Activated CD8-positive, alpha-beta memory T cell treated with anti-CD3 and anti-CD28 coated beads, Interleukin-2, amount 50 U/mL, for 1 hour (primary cell): ENCODE results near the gene TMEM88.

Source experiments
- DNase-seq: peaks from one replicate; pipeline ENCODE4 v3.0.0-alpha.2; 2020; ENCODE audit errors: extremely low read depth

Gene TMEM88

DNA sequence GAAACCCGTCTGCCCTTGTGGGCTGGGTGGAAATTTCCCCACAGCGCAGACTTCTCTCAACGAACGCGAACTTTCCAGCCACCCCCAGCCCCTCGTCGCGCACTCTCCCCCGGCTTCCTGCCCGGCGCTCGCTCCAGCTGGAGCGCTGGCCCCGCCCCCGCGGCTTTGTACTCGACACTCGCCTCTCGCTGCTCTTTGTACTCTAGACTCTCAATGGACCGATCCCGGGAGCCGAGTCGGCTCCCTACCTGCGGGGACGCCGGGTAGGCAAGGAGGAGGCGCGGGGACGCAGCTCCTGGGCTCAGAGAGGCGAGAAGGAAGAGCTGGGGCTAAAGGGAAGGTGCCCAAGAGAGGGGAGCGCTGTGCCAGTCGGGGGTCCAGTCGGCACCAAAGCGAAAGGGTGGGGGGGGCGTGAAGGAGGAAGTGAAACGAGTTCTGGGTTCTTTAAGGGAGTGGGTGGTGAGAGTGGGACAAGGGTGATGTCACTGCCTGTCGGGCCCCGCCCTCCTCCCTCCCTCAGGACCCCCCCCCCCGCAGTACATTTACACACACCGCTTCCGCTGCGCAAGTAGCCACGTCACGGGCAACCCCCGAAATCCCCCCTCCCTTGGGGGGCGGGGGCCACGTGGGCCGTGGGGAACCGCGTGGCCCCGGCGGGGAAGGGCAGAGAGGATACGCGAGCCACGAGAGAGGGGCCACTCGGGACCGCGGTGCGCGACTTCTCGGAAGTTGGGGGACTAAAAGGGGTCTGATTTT, 11.2 kb upstream of the TMEM88 start:
- DNase-seq, result peak; percentile 86

DNA sequence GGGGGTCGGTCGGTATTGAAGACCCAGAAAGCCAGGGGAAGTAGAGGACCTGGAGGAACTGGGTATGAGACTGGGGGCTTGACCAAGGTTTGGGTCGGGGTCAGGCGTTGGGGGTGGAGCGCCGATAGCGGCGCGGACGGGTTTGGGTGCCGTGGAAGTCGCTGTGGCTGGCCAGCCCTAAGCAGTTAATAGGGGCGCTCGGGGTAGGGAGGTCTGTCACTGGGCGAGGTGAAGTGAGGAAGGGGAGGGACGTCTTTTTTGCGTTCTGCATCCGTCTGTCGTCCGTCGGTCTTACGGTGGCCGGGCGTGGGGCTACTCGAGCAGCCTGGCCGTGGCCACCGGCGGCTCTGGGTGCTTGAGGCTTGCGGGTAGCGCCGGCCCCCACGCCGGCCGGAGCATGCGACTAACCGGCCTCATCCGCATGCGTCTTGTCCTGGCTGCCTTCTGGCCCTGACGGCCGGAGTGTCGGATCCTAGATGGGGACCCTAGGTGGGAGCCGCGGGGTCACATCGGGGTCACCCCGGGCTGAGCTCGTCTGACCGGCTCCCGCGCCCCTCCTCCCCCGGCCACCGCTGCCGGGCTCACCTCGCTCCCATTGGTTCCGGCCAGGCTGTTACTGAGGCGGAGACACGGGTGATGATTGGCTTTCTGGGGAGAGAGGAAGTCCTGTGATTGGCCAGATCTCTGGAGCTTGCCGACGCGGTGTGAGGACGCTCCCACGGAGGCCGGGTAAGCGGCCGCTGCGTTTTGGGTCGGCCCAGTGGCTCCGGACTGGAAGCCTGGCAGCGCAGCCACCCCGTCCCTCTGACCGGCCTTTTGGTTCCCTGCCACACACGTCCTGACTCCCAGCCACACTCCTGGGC, 10.3 kb upstream of the TMEM88 start:
- no peak for DNase-seq

DNA sequence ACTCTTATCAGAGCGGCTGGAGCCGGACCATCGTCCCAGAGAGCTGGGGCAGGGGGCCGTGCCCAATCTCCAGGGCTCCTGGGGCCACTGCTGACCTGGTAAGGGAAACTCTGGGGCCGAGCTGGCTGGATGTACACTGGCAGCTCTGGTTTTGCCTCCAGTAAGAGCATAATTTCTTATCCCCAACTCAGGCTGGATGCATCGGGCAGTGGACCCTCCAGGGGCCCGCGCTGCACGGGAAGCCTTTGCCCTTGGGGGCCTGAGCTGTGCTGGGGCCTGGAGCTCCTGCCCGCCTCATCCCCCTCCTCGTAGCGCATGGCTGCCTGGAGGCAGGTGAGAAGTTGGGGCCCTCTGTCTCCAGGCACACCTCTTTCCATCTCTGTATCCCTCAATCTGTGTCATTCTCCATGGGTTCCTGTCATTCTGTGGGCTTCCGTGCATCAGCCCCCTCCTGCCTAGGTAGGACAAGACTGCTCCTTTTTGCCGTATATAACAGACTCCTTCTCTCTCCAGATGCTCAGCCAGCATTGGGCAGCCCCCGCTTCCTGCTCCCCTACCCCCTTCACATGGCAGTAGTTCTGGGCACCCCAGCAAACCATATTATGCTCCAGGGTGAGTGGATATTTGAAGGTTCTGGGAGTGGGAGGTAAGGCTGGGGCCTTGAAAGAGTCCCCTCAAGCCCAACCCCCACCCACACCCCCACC, 9.4 kb upstream of the TMEM88 start:
- DNase-seq, result no peak

DNA sequence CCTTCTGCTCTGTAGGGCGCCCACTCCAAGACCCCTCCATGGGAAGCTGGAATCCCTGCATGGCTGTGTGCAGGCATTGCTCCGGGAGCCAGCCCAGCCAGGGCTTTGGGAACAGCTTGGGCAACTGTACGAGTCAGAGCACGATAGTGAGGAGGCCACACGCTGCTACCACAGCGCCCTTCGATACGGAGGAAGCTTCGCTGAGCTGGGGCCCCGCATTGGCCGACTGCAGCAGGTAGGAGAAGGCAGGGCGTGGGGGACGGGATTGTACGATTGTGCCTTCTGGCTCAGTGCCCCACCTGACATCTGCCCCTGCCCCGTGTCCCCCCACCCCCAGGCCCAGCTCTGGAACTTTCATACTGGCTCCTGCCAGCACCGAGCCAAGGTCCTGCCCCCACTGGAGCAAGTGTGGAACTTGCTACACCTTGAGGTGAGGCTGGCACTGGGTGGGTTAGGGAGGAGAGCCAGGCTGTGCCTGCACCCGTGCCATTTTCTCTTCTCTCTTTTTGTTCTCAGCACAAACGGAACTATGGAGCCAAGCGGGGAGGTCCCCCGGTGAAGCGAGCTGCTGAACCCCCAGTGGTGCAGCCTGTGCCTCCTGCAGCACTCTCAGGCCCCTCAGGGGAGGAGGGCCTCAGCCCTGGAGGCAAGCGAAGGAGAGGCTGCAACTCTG, 8.7 kb upstream of the TMEM88 start:
- DNase-seq, result no peak

DNA sequence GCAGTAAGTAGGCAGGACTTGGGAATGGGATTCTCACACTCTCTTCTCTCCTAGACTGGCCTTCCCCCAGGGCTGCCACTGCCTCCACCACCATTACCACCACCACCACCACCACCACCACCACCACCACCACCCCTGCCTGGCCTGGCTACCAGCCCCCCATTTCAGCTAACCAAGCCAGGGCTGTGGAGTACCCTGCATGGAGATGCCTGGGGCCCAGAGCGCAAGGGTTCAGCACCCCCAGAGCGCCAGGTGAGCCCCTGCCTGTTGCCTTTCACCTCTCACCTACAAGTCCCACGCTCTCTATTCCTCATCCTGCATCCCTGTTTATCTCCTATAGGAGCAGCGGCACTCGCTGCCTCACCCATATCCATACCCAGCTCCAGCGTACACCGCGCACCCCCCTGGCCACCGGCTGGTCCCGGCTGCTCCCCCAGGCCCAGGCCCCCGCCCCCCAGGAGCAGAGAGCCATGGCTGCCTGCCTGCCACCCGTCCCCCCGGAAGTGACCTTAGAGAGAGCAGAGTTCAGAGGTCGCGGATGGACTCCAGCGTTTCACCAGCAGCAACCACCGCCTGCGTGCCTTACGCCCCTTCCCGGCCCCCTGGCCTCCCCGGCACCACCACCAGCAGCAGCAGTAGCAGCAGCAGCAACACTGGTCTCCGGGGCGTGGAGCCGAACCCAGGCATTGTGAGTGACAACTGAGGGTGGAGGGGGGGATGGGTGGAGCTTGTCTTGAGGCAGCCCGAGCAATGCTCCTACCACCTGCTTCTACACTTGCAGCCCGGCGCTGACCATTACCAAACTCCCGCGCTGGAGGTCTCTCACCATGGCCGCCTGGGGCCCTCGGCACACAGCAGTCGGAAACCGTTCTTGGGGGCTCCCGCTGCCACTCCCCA, 7.9 kb upstream of the TMEM88 start:
- no peak for DNase-seq

DNA sequence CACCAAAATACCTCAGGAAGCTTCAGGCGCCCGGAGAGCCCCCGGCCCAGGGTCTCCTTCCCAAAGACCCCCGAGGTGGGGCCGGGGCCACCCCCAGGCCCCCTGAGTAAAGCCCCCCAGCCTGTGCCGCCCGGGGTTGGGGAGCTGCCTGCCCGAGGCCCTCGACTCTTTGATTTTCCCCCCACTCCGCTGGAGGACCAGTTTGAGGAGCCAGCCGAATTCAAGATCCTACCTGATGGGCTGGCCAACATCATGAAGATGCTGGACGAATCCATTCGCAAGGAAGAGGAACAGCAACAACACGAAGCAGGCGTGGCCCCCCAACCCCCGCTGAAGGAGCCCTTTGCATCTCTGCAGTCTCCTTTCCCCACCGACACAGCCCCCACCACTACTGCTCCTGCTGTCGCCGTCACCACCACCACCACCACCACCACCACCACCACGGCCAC, 6.7 kb upstream of the TMEM88 start:
- DNase-seq, result no peak

DNA sequence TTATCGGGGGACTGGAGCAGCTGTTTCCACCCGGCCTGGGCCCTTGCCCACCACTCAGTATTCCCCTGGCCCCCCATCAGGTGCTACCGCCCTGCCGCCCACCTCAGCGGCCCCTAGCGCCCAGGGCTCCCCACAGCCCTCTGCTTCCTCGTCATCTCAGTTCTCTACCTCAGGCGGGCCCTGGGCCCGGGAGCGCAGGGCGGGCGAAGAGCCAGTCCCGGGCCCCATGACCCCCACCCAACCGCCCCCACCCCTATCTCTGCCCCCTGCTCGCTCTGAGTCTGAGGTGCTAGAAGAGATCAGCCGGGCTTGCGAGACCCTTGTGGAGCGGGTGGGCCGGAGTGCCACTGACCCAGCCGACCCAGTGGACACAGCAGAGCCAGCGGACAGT, 6.1 kb upstream of the TMEM88 start:
- no peak for DNase-seq

DNA sequence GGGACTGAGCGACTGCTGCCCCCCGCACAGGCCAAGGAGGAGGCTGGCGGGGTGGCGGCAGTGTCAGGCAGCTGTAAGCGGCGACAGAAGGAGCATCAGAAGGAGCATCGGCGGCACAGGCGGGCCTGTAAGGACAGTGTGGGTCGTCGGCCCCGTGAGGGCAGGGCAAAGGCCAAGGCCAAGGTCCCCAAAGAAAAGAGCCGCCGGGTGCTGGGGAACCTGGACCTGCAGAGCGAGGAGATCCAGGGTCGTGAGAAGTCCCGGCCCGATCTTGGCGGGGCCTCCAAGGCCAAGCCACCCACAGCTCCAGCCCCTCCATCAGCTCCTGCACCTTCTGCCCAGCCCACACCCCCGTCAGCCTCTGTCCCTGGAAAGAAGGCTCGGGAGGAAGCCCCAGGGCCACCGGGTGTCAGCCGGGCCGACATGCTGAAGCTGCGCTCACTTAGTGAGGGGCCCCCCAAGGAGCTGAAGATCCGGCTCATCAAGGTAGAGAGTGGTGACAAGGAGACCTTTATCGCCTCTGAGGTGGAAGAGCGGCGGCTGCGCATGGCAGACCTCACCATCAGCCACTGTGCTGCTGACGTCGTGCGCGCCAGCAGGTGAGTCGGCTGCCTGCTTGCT, 5.6 kb upstream of the TMEM88 start:
- DNase-seq, result no peak

DNA sequence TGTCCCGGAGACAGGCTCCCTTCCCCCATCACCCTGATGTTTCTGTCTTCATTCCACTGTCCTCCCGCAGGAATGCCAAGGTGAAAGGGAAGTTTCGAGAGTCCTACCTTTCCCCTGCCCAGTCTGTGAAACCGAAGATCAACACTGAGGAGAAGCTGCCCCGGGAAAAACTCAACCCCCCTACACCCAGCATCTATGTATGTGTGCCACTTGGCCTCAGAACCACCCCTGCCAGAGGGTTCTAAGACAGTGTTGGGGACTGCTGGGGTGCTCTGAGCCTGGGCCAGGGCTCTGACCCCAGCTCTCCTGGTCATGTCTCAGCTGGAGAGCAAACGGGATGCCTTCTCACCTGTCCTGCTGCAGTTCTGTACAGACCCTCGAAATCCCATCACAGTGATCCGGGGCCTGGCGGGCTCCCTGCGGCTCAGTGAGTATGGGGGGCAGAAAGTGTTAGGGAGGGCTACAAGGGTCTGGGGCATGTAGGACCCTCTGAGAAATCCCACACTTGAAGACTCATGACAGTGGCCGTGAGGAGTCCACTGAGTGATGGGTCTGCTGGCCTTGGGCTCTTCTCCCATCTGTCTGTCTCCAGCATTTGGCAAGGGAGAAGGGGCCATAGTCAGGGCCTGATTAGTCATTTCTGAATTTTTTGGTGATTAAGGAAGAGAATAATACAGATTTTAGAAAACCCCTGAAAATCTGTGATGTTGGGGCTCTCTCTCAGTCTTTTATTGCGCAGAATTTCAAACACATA, 4.9 kb upstream of the TMEM88 start:
- DNase-seq, result no peak

DNA sequence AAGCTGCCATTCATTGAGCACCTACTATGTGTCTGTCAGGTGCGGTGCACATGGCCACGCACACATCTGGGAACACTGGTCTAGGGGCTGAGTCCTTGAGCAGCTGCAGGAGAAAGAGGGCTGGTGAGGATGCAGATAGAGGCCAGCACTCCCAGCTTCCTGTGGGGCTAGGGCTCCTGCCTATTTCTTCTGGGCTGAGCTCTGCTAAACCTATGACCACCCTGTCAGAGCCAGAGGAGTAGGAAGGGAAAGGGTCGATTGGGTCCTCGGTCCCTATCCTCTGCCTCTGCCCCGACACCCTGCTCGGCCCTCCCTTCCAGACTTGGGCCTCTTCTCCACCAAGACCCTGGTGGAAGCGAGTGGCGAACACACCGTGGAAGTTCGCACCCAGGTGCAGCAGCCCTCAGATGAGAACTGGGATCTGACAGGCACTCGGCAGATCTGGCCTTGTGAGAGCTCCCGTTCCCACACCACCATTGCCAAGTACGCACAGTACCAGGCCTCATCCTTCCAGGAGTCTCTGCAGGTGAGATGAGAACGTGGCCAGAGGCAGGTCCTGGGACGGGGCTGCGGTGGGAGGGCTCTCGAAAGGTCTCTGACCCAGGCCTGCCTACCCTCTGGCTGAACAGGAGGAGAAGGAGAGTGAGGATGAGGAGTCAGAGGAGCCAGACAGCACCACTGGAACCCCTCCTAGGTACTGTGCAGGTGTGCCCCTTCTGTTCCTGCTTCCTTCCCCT, 4.0 kb upstream of the TMEM88 start:
- DNase-seq, result no peak

DNA sequence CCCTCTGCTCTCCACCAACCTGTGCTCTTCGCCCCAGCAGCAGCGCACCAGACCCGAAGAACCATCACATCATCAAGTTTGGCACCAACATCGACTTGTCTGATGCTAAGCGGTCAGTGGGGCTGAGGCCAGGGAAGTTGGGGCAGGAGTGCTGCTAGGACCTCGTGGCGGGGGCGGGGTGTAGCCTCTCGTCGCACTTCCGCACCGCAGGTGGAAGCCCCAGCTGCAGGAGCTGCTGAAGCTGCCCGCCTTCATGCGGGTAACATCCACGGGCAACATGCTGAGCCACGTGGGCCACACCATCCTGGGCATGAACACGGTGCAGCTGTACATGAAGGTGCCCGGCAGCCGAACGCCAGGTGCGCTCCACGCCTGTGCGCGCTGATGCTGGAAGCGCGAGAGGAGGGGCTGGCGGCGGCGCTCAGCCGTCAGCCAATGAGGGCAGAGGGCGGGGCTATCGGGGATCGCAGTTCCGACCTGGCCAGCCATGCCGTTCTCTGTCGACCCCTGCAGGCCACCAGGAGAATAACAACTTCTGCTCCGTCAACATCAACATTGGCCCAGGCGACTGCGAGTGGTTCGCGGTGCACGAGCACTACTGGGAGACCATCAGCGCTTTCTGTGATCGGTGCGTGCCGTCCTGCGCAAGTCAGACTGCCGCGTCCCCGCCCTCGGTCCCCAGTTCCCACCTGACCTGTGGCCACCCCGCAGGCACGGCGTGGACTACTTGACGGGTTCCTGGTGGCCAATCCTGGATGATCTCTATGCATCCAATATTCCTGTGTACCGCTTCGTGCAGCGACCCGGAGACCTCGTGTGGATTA, 3.2 kb upstream of the TMEM88 start:
- DNase-seq, result peak; percentile 91

DNA sequence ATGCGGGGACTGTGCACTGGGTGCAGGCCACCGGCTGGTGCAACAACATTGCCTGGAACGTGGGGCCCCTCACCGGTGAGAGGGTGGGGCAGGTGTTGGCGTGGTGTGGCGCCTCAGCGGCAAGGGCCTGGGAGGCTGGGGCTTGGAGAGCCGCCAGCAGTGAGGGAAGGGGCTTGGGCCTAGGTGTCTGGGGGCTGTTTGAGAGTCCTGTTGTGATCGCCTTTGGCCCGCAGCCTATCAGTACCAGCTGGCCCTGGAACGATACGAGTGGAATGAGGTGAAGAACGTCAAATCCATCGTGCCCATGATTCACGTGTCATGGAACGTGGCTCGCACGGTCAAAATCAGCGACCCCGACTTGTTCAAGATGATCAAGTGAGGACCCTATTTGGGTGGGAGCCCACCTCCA, 2.6 kb upstream of the TMEM88 start:
- DNase-seq, result no peak

DNA sequence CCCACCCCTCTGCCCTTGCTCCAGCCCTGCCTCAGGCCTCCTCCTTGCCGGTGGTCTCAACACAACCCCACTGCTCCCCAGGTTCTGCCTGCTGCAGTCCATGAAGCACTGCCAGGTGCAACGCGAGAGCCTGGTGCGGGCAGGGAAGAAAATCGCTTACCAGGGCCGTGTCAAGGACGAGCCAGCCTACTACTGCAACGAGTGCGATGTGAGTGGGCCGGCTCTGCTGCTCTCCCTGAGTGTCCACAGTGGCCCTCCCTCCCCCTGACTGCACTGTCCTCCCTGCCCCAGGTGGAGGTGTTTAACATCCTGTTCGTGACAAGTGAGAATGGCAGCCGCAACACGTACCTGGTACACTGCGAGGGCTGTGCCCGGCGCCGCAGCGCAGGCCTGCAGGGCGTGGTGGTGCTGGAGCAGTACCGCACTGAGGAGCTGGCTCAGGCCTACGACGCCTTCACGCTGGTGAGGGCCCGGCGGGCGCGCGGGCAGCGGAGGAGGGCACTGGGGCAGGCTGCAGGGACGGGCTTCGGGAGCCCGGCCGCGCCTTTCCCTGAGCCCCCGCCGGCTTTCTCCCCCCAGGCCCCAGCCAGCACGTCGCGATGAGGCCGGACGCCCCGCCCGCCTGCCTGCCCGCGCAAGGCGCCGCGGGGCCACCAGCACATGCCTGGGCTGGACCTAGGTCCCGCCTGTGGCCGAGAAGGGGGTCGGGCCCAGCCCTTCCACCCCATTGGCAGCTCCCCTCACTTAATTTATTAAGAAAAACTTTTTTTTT, 1.8 kb upstream of the TMEM88 start:
- no peak for DNase-seq

DNA sequence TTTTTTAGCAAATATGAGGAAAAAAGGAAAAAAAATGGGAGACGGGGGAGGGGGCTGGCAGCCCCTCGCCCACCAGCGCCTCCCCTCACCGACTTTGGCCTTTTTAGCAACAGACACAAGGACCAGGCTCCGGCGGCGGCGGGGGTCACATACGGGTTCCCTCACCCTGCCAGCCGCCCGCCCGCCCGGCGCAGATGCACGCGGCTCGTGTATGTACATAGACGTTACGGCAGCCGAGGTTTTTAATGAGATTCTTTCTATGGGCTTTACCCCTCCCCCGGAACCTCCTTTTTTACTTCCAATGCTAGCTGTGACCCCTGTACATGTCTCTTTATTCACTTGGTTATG, 1.2 kb upstream of the TMEM88 start:
- no peak for DNase-seq

DNA sequence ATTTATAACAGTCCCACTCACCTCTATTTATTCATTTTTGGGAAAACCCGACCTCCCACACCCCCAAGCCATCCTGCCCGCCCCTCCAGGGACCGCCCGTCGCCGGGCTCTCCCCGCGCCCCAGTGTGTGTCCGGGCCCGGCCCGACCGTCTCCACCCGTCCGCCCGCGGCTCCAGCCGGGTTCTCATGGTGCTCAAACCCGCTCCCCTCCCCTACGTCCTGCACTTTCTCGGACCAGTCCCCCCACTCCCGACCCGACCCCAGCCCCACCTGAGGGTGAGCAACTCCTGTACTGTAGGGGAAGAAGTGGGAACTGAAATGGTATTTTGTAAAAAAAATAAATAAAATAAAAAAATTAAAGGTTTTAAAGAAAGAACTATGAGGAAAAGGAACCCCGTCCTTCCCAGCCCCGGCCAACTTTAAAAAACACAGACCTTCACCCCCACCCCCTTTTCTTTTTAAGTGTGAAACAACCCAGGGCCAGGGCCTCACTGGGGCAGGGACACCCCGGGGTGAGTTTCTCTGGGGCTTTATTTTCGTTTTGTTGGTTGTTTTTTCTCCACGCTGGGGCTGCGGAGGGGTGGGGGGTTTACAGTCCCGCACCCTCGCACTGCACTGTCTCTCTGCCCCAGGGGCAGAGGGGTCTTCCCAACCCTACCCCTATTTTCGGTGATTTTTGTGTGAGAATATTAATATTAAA, 638 bp upstream of the TMEM88 start:
- DNase-seq, result no peak

DNA sequence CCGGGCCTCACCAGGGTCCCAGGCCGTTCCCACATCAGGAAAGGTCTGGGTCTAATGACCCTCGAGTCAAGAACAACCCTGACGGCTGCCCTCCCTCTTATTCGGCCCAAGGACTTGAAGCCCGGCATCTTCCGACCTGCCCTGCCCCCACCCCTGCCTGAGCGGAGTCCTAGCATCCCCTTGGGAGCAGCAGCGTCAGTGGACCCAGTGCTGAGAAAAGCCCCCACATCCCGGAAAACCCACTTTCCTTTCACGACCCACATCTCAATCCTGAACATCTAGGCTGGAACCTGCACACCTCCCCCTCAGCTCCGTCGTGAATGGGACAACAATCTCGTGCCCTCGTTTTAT, 769 bp downstream of the TMEM88 start:
- no peak for DNase-seq
